ENCODE results near the gene CCBE1. TPM values are rescaled to one million over a fixed set of nuclear protein-coding genes. Genes with fewer than 3 reads are reported as not detected.
"Not testable (repeated sequence)": the region's sequence is repeated elsewhere in the genome, so short reads cannot be mapped to it uniquely, and the experiment has no call there.

Gene CCBE1
- total and polyA plus RNA-seq, 10 donors, result 0.06 to 0.93 (median 0.23) TPM

DNA sequence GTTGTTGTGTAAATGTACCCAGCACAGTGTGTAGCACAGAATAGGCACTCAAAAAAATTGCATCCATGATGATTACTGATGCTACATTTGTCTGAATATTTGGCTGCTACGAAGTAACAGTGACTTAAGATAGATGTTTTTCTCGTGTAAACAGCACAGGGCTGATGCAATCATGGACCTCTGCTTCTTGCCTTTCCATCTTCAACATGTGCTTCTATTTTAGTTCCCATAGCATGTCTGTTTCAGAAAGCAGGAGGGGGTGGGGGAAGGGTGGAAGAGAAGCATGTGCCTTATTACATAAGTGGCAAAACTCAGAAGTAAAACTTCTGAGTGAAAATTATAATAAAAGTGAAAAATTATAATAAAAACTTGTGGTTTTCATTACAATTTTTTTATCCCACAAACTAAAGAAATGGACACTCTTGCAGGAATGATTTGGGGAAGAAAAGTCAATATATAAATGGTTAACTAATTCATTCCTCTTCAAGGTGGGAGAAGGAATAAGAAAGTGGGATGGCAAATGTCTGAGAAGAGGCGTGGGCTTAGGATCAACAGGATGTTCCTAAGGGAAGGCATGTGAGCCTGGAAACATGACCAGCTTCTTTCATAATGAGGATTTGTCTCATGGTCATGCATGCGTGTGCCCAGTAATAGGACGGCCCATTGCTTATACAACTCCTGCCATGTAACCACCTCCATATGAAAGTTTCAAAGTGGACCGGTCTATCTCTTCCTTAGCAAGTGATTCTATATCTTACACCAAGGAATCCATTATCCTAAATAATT is 27.2 kb downstream of the CCBE1 start:
- Histone ChIP-seq H3K4me1 (no peaks in the 10 kb centered on the region), H3K9me3 (no peaks in the 10 kb centered on the region), H3K4me3 (no peak overlapping the region), H3K27ac (no peak overlapping the region), H3K36me3 (no peaks in the 10 kb centered on the region), H3K27me3 (replicated peaks in 1 of 7) (peaks cover 0 to 8% (median 0%) of the 10 kb centered on the region in 7 donors)
- TF ChIP-seq, protein P1, sequence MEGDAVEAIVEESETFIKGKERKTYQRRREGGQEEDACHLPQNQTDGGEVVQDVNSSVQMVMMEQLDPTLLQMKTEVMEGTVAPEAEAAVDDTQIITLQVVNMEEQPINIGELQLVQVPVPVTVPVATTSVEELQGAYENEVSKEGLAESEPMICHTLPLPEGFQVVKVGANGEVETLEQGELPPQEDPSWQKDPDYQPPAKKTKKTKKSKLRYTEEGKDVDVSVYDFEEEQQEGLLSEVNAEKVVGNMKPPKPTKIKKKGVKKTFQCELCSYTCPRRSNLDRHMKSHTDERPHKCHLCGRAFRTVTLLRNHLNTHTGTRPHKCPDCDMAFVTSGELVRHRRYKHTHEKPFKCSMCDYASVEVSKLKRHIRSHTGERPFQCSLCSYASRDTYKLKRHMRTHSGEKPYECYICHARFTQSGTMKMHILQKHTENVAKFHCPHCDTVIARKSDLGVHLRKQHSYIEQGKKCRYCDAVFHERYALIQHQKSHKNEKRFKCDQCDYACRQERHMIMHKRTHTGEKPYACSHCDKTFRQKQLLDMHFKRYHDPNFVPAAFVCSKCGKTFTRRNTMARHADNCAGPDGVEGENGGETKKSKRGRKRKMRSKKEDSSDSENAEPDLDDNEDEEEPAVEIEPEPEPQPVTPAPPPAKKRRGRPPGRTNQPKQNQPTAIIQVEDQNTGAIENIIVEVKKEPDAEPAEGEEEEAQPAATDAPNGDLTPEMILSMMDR (IDR thresholded peaks at IDR 0.05 in 8 of 11, conservative IDR thresholded peaks at IDR 0.05 in 3 of 11), result no peak
- TF ChIP-seq POLR2AphosphoS5 (IDR thresholded peaks at IDR 0.05), result no peak
- TF ChIP-seq POLR2A (IDR thresholded peaks at IDR 0.05), result no peak
- intact Hi-C loops (cut with DNase I; ENCODE audit: low total_unique reads), result no loop called here
- no peak for DNase-seq
- WGBS, 5 donors, result 71 to 88% (median 76%) methylated on average over 6 of the region's 6 CpGs

DNA sequence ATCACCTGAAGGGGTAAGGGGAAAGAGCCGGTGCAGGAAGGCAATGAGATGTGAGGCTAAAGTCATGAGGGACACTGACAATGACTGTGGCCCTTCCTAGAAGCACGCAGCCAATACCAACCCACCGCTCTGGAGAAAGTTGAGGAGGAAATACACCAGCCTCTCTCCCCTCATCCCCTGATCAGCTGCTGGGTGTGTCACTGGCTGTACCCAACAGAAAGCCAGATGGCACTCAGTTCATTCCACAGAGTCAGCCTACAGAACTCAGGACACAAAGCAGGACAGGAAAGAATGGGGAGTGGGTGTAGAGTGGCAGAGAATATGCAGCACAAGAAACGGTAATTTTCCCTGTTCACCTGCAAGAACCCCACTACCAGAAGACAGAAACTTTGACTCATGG is 29.7 kb downstream of the CCBE1 start:
- intact Hi-C loops (cut with DNase I; ENCODE audit: low total_unique reads), result no loop called here
- 81 to 93% (median 82%) methylated on average over 4 of the region's 4 CpGs for whole genome bisulfite sequencing, 5 donors
- DNase-seq, result no peak

DNA sequence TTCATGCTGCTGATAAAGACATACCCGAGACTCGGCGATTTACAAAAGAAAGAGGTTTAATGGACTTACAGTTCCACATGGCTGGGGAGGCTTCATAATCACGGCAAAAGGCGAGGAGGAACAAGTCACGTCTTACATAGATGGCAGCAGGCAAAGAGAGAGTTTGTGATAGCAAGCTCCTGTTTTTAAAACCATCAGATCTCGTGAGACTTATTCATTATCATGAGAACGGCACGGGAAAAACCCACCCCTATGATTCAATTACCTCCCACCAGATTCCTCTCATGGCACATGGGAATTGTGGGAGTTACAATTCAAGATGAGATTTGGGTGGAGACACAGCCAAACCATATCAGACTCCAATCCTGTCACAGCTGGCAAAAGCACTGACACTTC is 31.2 kb downstream of the CCBE1 start:
- 74 to 85% (median 83%) methylated on average over 9 of the region's 9 CpGs for WGBS, 5 donors

More for the DNA sequence above, 29.7 kb downstream of the CCBE1 start:
- TF ChIP-seq POLR2AphosphoS5 (IDR thresholded peaks at IDR 0.05), result no peak
- TF ChIP-seq, protein P1 (IDR thresholded peaks at IDR 0.05 in 8 of 11, conservative IDR thresholded peaks at IDR 0.05 in 3 of 11), result no peak
- TF ChIP-seq POLR2A (IDR thresholded peaks at IDR 0.05), result no peak
- Histone ChIP-seq H3K27me3 (replicated peaks in 1 of 7) (peaks cover 0 to 8% (median 0%) of the 10 kb centered on the region in 7 donors), H3K36me3 (no peaks in the 10 kb centered on the region), H3K4me3 (no peak overlapping the region), H3K4me1 (no peaks in the 10 kb centered on the region), H3K9me3 (no peaks in the 10 kb centered on the region), H3K27ac (no peak overlapping the region)

DNA sequence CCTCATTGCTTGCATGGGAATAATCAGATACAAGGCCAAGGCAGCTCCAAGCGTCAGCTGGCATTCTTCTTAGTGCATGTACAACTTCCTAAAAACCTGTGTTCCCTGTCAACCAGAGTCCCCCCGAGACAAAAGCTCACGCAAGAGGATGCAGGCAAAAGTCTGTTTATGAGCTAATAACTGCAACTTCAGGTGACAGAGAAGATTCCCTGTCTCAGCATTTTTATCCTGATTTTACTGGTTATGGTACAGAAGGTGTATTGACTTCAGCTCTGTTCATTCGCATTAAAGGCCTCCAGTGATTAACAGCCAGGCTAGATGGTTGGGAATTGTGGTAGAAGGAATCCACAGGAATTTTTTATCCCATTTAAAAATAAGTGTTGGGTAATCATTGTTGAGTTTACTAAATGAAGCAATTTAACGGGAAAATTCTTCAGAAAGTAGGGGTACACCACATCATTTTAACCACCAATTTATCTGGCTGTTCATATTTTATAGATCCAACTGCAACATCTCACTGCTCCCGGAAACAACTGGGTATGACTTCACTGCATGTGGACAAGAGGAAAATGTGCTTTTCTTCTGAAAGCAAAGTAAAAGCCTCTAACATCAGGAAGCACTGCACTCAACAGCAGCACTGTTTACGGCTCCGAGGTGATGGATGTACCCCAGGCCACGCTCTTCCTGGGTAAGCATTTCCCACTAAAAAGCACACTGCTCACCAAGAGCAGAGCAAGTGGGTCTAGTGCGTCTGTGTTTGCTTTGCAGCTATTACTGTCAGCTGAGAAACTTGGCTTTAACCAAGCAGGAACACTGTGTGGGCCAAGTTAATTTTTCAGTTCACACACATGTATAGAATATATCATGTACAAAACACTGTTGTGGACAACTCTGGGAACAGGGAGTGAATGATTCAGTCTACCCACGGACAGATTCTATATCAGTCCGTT is 31.9 kb downstream of the CCBE1 start:
- H3K4me1 ChIP-seq, result no peaks in the 10 kb centered on the region
- peaks cover 0 to 8% (median 0%) of the 10 kb centered on the region in 7 donors for H3K27me3 ChIP-seq (replicated peaks in 1 of 7)
- H3K4me3 ChIP-seq, result no peak overlapping the region
- intact Hi-C loops (cut with DNase I; ENCODE audit: low total_unique reads), result no loop called here
- H3K36me3 ChIP-seq, result no peaks in the 10 kb centered on the region
- no peaks in the 10 kb centered on the region for H3K9me3 ChIP-seq
- TF ChIP-seq POLR2A (IDR thresholded peaks at IDR 0.05) (no peak), POLR2AphosphoS5 (IDR thresholded peaks at IDR 0.05) (no peak)
- TF ChIP-seq, protein P1 (IDR thresholded peaks at IDR 0.05 in 8 of 11, conservative IDR thresholded peaks at IDR 0.05 in 3 of 11), result no peak
- no peak for DNase-seq
- H3K27ac ChIP-seq, result no peak overlapping the region
- WGBS, 5 donors, result 66 to 80% (median 68%) methylated on average over 12 of the region's 12 CpGs

More for the DNA sequence above, 31.2 kb downstream of the CCBE1 start:
- H3K36me3 ChIP-seq; H3K27ac ChIP-seq; DNase-seq; H3K9me3 ChIP-seq; H3K4me1 ChIP-seq; H3K4me3 ChIP-seq; intact Hi-C loops (cut with DNase I; ENCODE audit: low total_unique reads); H3K27me3 ChIP-seq (replicated peaks in 1 of 7): not testable (repeated sequence)
